Neuronal stem cell (in vitro differentiated cells): ENCODE measurements around the gene HOXB4.

Experiments used
- DNase-seq: peaks from one replicate; pipeline ENCODE4 v3.0.0-alpha.2; 2013; ENCODE audit warnings: low spot score
- H2AFZ ChIP-seq: one replicate; pipeline ENCODE4 v1.6.1; 2013; ENCODE audit warnings: mild to moderate bottlenecking, low read length, inconsistent platforms
- H2AK5ac ChIP-seq: 2 replicates; pipeline ENCODE4 v1.6.1; 2013; ENCODE audit warnings: low read depth, mild to moderate bottlenecking, inconsistent platforms, low read length, moderate library complexity, mixed read lengths
- H2BK120ac ChIP-seq: 2 replicates; pipeline ENCODE4 v1.6.1; 2013; ENCODE audit warnings: low read depth, mild to moderate bottlenecking, inconsistent platforms, low read length, moderate library complexity, mixed read lengths
- H2BK12ac ChIP-seq: one replicate; pipeline ENCODE4 v1.6.1; 2013; ENCODE audit warnings: low read length, inconsistent platforms
- H2BK15ac ChIP-seq: 2 replicates; pipeline ENCODE4 v1.6.1; 2013; ENCODE audit warnings: mild to moderate bottlenecking, low read length, inconsistent platforms, mixed read lengths
- H2BK5ac ChIP-seq: one replicate; pipeline ENCODE4 v1.6.1; 2013; ENCODE audit warnings: inconsistent platforms, mild to moderate bottlenecking, low read length, moderate library complexity
- H3K14ac ChIP-seq: one replicate; pipeline ENCODE4 v1.6.1; 2013; ENCODE audit warnings: low read length, inconsistent platforms
- H3K18ac ChIP-seq: 2 replicates; pipeline ENCODE4 v1.6.1; 2013; ENCODE audit warnings: low read length, inconsistent platforms
- H3K23ac ChIP-seq: 2 replicates; pipeline ENCODE4 v1.6.1; 2013; ENCODE audit warnings: low read depth, mild to moderate bottlenecking, mixed read lengths, low read length, inconsistent platforms; ENCODE audit not compliant: poor library complexity
- H3K27ac ChIP-seq: replicated peaks from 3 replicates; pipeline ENCODE4 v1.5.1; 2013; ENCODE audit warnings: low read length, inconsistent platforms
- H3K27me3 ChIP-seq, 3 experiments: 2 replicates each; pipeline ENCODE4 v1.6.1; 2013; ENCODE audit warnings: low read length in 3 of 3, mild to moderate bottlenecking in 2 of 3, inconsistent platforms in 1 of 3, low read depth in 1 of 3, mixed read lengths in 1 of 3, moderate library complexity in 1 of 3; ENCODE audit not compliant: control insufficient read depth in 3 of 3, insufficient read depth in 3 of 3
- H3K36me3 ChIP-seq, 2 donors: replicated peaks in 1 of 2; 2 replicates each; pipeline ENCODE4 v1.6.1; 2013; ENCODE audit warnings: low read length in 2 of 2; ENCODE audit not compliant: control insufficient read depth in 2 of 2, insufficient read depth in 2 of 2
- H3K4ac ChIP-seq: 2 replicates; pipeline ENCODE4 v1.6.1; 2013; ENCODE audit warnings: inconsistent platforms, mild to moderate bottlenecking, low read length, moderate library complexity
- H3K4me1 ChIP-seq, 2 donors: 1 replicate in 1 of 2; 2 replicates in 1 of 2; pipeline ENCODE4 v1.6.1; 2013; ENCODE audit warnings: low read length in 2 of 2, low read depth in 1 of 2; ENCODE audit not compliant: control insufficient read depth in 2 of 2, insufficient read depth in 1 of 2
- H3K4me2 ChIP-seq: one replicate; pipeline ENCODE4 v1.6.1; 2013; ENCODE audit warnings: mild to moderate bottlenecking, low read length, inconsistent platforms; ENCODE audit not compliant: insufficient read depth, poor library complexity, severe bottlenecking
- H3K4me3 ChIP-seq, 2 donors: 2 replicates each; pipeline ENCODE4 v1.5.1; 2013; ENCODE audit warnings: low read length in 2 of 2, mild to moderate bottlenecking in 2 of 2, inconsistent platforms in 1 of 2, moderate library complexity in 1 of 2
- H3K79me1 ChIP-seq: one replicate; pipeline ENCODE4 v1.6.1; 2013; ENCODE audit warnings: low read depth, mild to moderate bottlenecking, inconsistent platforms, low read length, moderate library complexity
- H3K9ac ChIP-seq: one replicate; pipeline ENCODE4 v1.6.1; 2013; ENCODE audit warnings: mild to moderate bottlenecking, low read depth, low read length, inconsistent platforms; ENCODE audit not compliant: poor library complexity
- H3K9me3 ChIP-seq, 2 donors: replicated peaks in 1 of 2; 2 replicates each; pipeline versions ENCODE3 to v1.6.1; 2013; ENCODE audit warnings: low read length in 2 of 2, mild to moderate bottlenecking in 2 of 2, inconsistent platforms in 1 of 2, low read depth in 1 of 2, mixed read lengths in 1 of 2, moderate library complexity in 1 of 2; ENCODE audit not compliant: control insufficient read depth in 2 of 2, insufficient read depth in 1 of 2
- H4K8ac ChIP-seq: one replicate; pipeline ENCODE4 v1.6.1; 2013; ENCODE audit warnings: low read depth, mild to moderate bottlenecking, inconsistent platforms, low read length, moderate library complexity
- H4K91ac ChIP-seq: one replicate; pipeline ENCODE4 v1.6.1; 2013; ENCODE audit warnings: low read length, low read depth, mild to moderate bottlenecking, inconsistent platforms; ENCODE audit not compliant: poor library complexity
- WGBS, 2 donors: extraction: QIAGEN DNeasy Blood & Tissue Kit; methylation state at CpG; one replicate each; pipeline ENCODE4 v1.1.7; 2013; ENCODE audit warnings: missing lambda C conversion rate in 2 of 2, mixed read lengths in 1 of 2; ENCODE audit not compliant: insufficient read length in 2 of 2, insufficient replicate concordance in 1 of 2; ENCODE audit errors: extremely low coverage in 2 of 2; 5-methylcytosine and 5-hydroxymethylcytosine counted together

The HOXB4 gene

DNA sequence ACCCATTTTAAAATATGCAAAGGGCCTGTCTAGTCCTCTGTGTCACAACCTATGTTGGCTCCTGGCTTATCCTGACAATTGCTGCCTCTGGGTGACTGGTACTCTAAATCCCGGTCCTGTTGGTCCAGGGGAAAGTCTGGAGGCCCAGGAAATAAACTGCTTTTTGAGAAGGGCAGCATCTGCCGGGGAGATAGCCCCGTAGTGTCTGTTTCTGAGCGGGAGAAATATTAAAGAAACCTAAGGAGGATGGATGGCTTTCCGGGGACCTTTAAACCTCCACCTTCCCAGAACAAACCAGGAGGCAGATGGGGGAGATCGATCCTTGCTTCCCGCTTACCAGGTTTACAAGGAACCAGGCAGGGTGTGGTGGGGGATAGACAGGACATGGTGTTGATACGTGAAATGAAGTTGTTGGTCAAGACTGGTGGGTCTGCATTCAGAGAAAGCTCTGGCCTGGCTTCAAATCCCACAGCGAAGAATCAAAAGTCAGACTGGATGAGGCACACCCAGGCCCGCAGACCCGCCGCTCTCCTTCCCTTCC is 37.0 kb downstream of the HOXB4 start:
- H3K14ac ChIP-seq, result no peak overlapping the region
- H2BK120ac ChIP-seq, result no peak overlapping the region
- no peak overlapping the region for H4K91ac ChIP-seq
- peak overlapping the region; percentile 35 for H3K4me2 ChIP-seq
- H3K9ac ChIP-seq, result no peak overlapping the region
- no peak for DNase-seq
- no peak overlapping the region for H2BK15ac ChIP-seq
- no peak overlapping the region for H4K8ac ChIP-seq
- no peak overlapping the region for H3K18ac ChIP-seq
- peaks cover 0 to 2% of the 10 kb centered on the region in 2 donors for H3K9me3 ChIP-seq
- H3K23ac ChIP-seq, result no peak overlapping the region
- no peak overlapping the region for H2BK12ac ChIP-seq
- H3K4ac ChIP-seq, result no peak overlapping the region
- no peak overlapping the region for H2BK5ac ChIP-seq
- H3K27me3 ChIP-seq, result peaks cover 34 to 71% (median 60%) of the 10 kb centered on the region in 3 experiments
- no peak overlapping the region for H3K27ac ChIP-seq
- peak overlapping the region in 1 of 2 donors; percentile 43 for H3K4me3 ChIP-seq
- no peak overlapping the region for H2AK5ac ChIP-seq
- no peaks in the 10 kb centered on the region for H3K36me3 ChIP-seq
- no peaks in the 10 kb centered on the region for H3K79me1 ChIP-seq
- peak overlapping the region; percentile 91 for H2AFZ ChIP-seq
- no peaks in the 10 kb centered on the region for H3K4me1 ChIP-seq
- no CpG with 5 or more reads among the region's 12 CpGs for WGBS, 2 donors

DNA sequence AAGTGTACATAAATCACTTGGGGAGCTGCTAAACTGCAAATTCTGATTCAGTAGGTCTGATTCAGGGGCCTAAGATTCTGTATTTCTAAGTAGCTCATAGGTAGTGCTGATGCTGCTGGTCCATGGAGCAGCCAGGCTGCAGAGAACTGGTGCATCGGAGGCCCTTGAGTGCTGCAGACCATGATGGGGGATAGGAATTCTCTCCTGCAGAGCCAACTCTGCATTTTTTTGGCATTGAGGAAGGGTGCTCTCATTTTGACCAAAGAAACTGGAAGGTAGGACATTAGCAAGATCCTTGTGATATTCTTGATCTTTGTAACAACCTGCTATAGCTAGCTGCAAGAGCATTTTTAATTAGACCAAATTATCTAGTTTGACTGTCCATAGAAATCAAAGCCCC is 37.9 kb downstream of the HOXB4 start:
- H2BK12ac ChIP-seq, result no peak overlapping the region
- no peak overlapping the region for H3K18ac ChIP-seq
- H3K4me3 ChIP-seq, result no peak overlapping the region
- peaks cover 29 to 65% (median 51%) of the 10 kb centered on the region in 3 experiments for H3K27me3 ChIP-seq
- H4K91ac ChIP-seq, result no peak overlapping the region
- no peak overlapping the region for H3K9ac ChIP-seq
- no peak overlapping the region for H3K27ac ChIP-seq
- H3K36me3 ChIP-seq, result no peaks in the 10 kb centered on the region
- H3K9me3 ChIP-seq, result peaks cover 0 to 2% of the 10 kb centered on the region in 2 donors
- DNase-seq, result no peak
- H2AK5ac ChIP-seq, result no peak overlapping the region
- H2AFZ ChIP-seq, result no peak overlapping the region
- H3K23ac ChIP-seq, result no peak overlapping the region
- H3K14ac ChIP-seq, result no peak overlapping the region
- no peak overlapping the region for H2BK120ac ChIP-seq
- WGBS, 2 donors, result no CpG with 5 or more reads among the region's 1 CpG
- H3K4me1 ChIP-seq, result no peaks in the 10 kb centered on the region
- no peak overlapping the region for H2BK5ac ChIP-seq
- no peaks in the 10 kb centered on the region for H3K79me1 ChIP-seq
- no peak overlapping the region for H4K8ac ChIP-seq
- H2BK15ac ChIP-seq, result no peak overlapping the region
- H3K4ac ChIP-seq, result no peak overlapping the region
- H3K4me2 ChIP-seq, result no peak overlapping the region

DNA sequence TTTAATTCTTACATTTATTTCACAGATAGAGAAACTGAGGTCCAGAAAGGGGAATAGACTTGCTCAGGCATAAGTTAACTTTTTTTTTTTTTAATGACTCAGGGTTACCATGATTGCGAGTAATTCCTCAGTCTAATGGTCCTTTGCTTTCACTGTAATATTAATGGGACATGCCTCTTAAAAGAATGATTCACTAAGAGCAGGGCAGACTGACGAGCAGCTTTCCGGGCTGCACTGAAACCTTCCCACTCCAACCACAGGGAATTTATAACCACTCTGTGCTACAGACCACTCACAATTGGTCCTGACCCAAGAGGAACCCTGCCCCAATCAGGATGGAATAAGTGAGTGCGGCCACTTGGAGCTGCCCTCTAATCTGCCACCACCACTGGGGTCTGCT is 39.0 kb downstream of the HOXB4 start:
- Histone ChIP-seq H4K91ac (no peak overlapping the region), H2BK120ac (no peak overlapping the region), H3K4me2 (no peak overlapping the region), H3K23ac (no peak overlapping the region), H3K4me3 (no peak overlapping the region), H2BK15ac (no peak overlapping the region), H3K27ac (no peak overlapping the region), H3K79me1 (no peaks in the 10 kb centered on the region), H2BK12ac (no peak overlapping the region), H2BK5ac (no peak overlapping the region), H2AFZ (no peak overlapping the region), H3K4me1 (no peaks in the 10 kb centered on the region), H4K8ac (no peak overlapping the region), H2AK5ac (no peak overlapping the region), H3K14ac (no peak overlapping the region), H3K9me3 (peaks cover 0 to 2% of the 10 kb centered on the region in 2 donors), H3K36me3 (no peaks in the 10 kb centered on the region), H3K27me3 (peaks cover 24 to 59% (median 40%) of the 10 kb centered on the region in 3 experiments), H3K4ac (no peak overlapping the region), H3K9ac (no peak overlapping the region), H3K18ac (no peak overlapping the region)
- no CpG with 5 or more reads among the region's 4 CpGs for WGBS, 2 donors
- DNase-seq, result no peak

DNA sequence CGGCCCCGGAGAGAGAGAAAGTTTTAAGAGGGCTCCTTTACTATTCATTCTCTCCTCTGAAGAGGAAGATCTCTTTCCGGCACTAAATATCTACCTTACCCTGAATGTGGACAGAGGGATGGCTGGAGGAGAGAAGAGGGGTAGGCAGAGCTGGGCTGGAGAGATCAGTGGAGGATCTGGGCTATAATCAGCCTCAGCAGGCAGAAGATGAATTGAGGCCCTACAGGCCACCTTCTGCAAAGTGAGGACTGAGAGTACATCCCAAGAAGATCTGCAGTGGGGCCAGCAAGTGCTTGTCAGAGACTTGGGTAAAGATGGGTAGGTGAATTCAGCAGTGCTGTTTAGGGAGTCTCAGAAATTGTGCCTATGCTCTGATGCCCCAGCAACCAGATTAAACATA is 40.8 kb downstream of the HOXB4 start:
- peaks cover 14 to 60% (median 36%) of the 10 kb centered on the region in 3 experiments for H3K27me3 ChIP-seq
- no peak overlapping the region for H3K4me2 ChIP-seq
- no CpG with 5 or more reads among the region's 3 CpGs for WGBS, 2 donors

More for the DNA sequence above, 40.8 kb downstream of the HOXB4 start:
- Histone ChIP-seq H4K91ac (no peak overlapping the region), H3K4me1 (no peaks in the 10 kb centered on the region), H2BK12ac (no peak overlapping the region), H2AFZ (no peak overlapping the region), H3K4ac (no peak overlapping the region), H2AK5ac (no peak overlapping the region), H3K9me3 (peaks cover 0 to 2% of the 10 kb centered on the region in 2 donors), H4K8ac (no peak overlapping the region), H3K9ac (no peak overlapping the region), H3K14ac (no peak overlapping the region), H3K79me1 (no peaks in the 10 kb centered on the region), H3K27ac (no peak overlapping the region), H2BK5ac (no peak overlapping the region), H3K18ac (no peak overlapping the region), H3K36me3 (no peaks in the 10 kb centered on the region), H3K23ac (no peak overlapping the region), H2BK120ac (no peak overlapping the region), H3K4me3 (no peak overlapping the region), H2BK15ac (no peak overlapping the region)
- DNase-seq, result no peak
